Ureter (tissue), 1 donor: ENCODE results near the gene NNT. TPM values are rescaled to one million over a fixed set of nuclear protein-coding genes. Genes with fewer than 3 reads are reported as not detected.
"Not testable (repeated sequence)": the region's sequence is repeated elsewhere in the genome, so short reads cannot be mapped to it uniquely, and the experiment has no call there.

Experiments used
- DNase-seq: peaks from one replicate; pipeline ENCODE4 v3.0.0-alpha.2; 2020; ENCODE audit warnings: low spot score
- total RNA-seq: library from RNA; stranded (reverse); gene quantifications from one replicate; pipeline ENCODE4 v1.2.4, GENCODE V29; 2023
- donor health status: DM: yes; HTN: yes; CAD: no.

NNT gene
- total RNA-seq: 71.1 TPM

- peak; percentile 77 for DNase-seq
Observed at GRCh38 chr5:43602461-43603343, at the start of gene NNT. Gene NNT (plus strand): TSS chr5:43603180. CDS start chr5:43609196, 6,016 bp downstream.

- DNase-seq: no peak
Observed at GRCh38 chr5:43553381-43553780, 49.6 kb upstream of the NNT start.

GRCh38 chr5:43554497-43554896, 48.5 kb upstream of the NNT start:
- no peak for DNase-seq

- DNase-seq: peak; percentile 70
Observed at GRCh38 chr5:43555895-43556606, 46.9 kb upstream of the NNT start.

GRCh38 chr5:43556607-43556856, 46.4 kb upstream of the NNT start:
- not testable (repeated sequence) for DNase-seq

GRCh38 chr5:43556857-43557542, 46.0 kb upstream of the NNT start, which contains the start of gene PAIP1:
Gene PAIP1 (minus strand): TSS chr5:43557077. CDS start chr5:43556846, 231 bp downstream.
- DNase-seq: peak; percentile 87

- DNase-seq: no peak
Observed at GRCh38 chr5:43560128-43560527, 42.9 kb upstream of the NNT start.

- DNase-seq: no peak
Observed at GRCh38 chr5:43561356-43561755, 41.6 kb upstream of the NNT start.

GRCh38 chr5:43563321-43563720, 39.7 kb upstream of the NNT start:
- DNase-seq: no peak

- no peak for DNase-seq
Observed at GRCh38 chr5:43564289-43564850, 38.6 kb upstream of the NNT start.

GRCh38 chr5:43565043-43565442, 37.9 kb upstream of the NNT start:
- no peak for DNase-seq

GRCh38 chr5:43567967-43568366, 35.0 kb upstream of the NNT start:
- no peak for DNase-seq

GRCh38 chr5:43569236-43569746, 33.7 kb upstream of the NNT start:
- no peak for DNase-seq

GRCh38 chr5:43570450-43571158, 32.4 kb upstream of the NNT start:
- DNase-seq: no peak

GRCh38 chr5:43571237-43571636, 31.7 kb upstream of the NNT start:
- no peak for DNase-seq

- no peak for DNase-seq
Observed at GRCh38 chr5:43572357-43572756, 30.6 kb upstream of the NNT start.

- no peak for DNase-seq
Observed at GRCh38 chr5:43573058-43573457, 29.9 kb upstream of the NNT start.

GRCh38 chr5:43580402-43581210, 22.4 kb upstream of the NNT start:
- DNase-seq: not testable (repeated sequence)

GRCh38 chr5:43581398-43581797, 21.6 kb upstream of the NNT start:
- DNase-seq: no peak
